ENCODE data around the gene WLS.

DNA sequence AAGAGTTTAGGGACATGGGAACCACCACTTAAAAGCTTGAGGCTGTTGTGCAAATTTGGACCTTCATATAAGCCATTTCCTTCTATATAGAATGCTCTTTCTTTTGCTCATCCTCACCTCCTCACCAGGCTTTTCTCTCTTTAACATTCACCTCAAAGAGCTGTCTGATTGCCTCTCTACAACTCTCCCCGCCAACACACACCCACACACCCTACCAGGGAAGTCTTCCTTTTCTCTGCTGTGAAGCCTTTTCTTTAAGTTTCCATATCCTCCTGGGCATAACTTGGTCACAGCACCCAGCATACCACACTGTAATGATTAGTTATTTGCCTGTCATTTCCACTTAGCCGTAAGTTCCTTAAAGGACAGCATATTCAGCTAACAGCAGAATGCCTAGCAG lies 40.6 kb downstream of the WLS start:
- no peak for TF ChIP-seq YY1 (IDR thresholded peaks at IDR 0.05; ENCODE audit: insufficient read depth, insufficient read length)
- TF ChIP-seq SUZ12 (IDR thresholded peaks at IDR 0.05; ENCODE audit: extremely low read depth, insufficient read depth, insufficient read length), result no peak
- TF ChIP-seq ZNF274 (IDR thresholded peaks at IDR 0.05; ENCODE audit: low read depth, low read length), result no peak
